Naive thymus-derived CD8-positive, alpha-beta T cell (primary cell): Measurements from ENCODE around the gene AEBP2. TPM values are rescaled to one million over a fixed set of nuclear protein-coding genes. Genes with fewer than 3 reads are reported as not detected.
"Not testable (repeated sequence)": the region's sequence is repeated elsewhere in the genome, so short reads cannot be mapped to it uniquely, and the experiment has no call there.

Experiments used
- ATAC-seq, 2 donors: fragments of 150-1000 bp; cut with Tn5 transposase in 1 of 2; sonication (Bioruptor Pico), chemical (Tn5 transposase) in 1 of 2; 1 replicate in 1 of 2; 2 replicates in 1 of 2; pipeline ENCODE4 v1.10.0; 2021; ENCODE audit warnings: mild to moderate bottlenecking in 2 of 2, moderate library complexity in 2 of 2
- POLR2A ChIA-PET: fragments of 350-600 bp; sonication (Branson Sonifier 250); formaldehyde crosslinking; loops from one replicate; lab custom pipeline; 2021; ENCODE audit warnings: antibody characterized with exemption; lab: Charles Lee
- DNase-seq, 10 donors: peaks; one replicate each; pipeline versions ENCODE4 v3.0.0 to v3.0.0-alpha.2; 2020 to 2022
- H3K27ac Mint-ChIP-seq, 10 donors: one replicate each; pipeline ENCODE4 v1.8.0; 2020 to 2022; ENCODE audit warnings: mild to moderate bottlenecking in 10 of 10, mixed read lengths in 10 of 10, moderate library complexity in 4 of 10, inconsistent platforms in 1 of 10
- H3K27me3 Mint-ChIP-seq, 5 donors: one replicate each; pipeline ENCODE4 v1.8.0; 2021 to 2022; ENCODE audit warnings: mixed read lengths in 5 of 5
- H3K36me3 Mint-ChIP-seq, 3 donors: one replicate each; pipeline ENCODE4 v1.8.0; 2020 to 2022; ENCODE audit warnings: mixed read lengths in 3 of 3, mild to moderate bottlenecking in 2 of 3, inconsistent platforms in 1 of 3
- H3K4me1 Mint-ChIP-seq, 4 donors: one replicate each; pipeline ENCODE4 v1.8.0; 2021 to 2022; ENCODE audit warnings: mixed read lengths in 4 of 4
- H3K4me3 Mint-ChIP-seq, 10 donors: one replicate each; pipeline ENCODE4 v1.8.0; 2020 to 2022; ENCODE audit warnings: mild to moderate bottlenecking in 10 of 10, mixed read lengths in 10 of 10, moderate library complexity in 6 of 10, inconsistent platforms in 1 of 10
- H3K9me3 Mint-ChIP-seq, 9 donors: one replicate each; pipeline ENCODE4 v1.8.0; 2020 to 2022; ENCODE audit warnings: mixed read lengths in 9 of 9, mild to moderate bottlenecking in 3 of 9, inconsistent platforms in 1 of 9, moderate library complexity in 1 of 9
- polyA plus RNA-seq, 3 donors: library from polyadenylated mRNA; unstranded; fragments of 300-500 nt; fragmentation: Illumina TruSeq; gene quantifications; one replicate each; pipeline ENCODE4 v1.2.3, GENCODE V29; 2021
- total RNA-seq, 8 experiments: library from RNA in 2 of 8; stranded (reverse) in 2 of 8; gene quantifications; one replicate each; pipeline ENCODE4 v1.2.3 and lab custom pipeline; 2021 to 2026

Gene AEBP2, protein sequence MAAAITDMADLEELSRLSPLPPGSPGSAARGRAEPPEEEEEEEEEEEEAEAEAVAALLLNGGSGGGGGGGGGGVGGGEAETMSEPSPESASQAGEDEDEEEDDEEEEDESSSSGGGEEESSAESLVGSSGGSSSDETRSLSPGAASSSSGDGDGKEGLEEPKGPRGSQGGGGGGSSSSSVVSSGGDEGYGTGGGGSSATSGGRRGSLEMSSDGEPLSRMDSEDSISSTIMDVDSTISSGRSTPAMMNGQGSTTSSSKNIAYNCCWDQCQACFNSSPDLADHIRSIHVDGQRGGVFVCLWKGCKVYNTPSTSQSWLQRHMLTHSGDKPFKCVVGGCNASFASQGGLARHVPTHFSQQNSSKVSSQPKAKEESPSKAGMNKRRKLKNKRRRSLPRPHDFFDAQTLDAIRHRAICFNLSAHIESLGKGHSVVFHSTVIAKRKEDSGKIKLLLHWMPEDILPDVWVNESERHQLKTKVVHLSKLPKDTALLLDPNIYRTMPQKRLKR
- total RNA-seq (10 to 100 TPM; 61.8 to 66.4 TPM), polyA plus RNA-seq (10 to 100 TPM in 2 of 3 donors, 1 to 10 TPM in 1; 8.5 to 15.5 (median 14.0) TPM), total RNA-seq (lab: John Stamatoyannopoulos, UW) (37.3 to 74.8 (median 54.3) reads per million in 6 experiments)

- Mint-ChIP-seq H3K27ac (peak within 1 kb of the TSS; percentile 92 to 99 (median 96)), H3K4me3 (peak within 1 kb of the TSS; percentile 97 to 100 (median 99)), H3K27me3 (no peaks in the 10 kb centered on the region), H3K36me3 (peaks cover 0 to 19% (median 3%) of the 10 kb centered on the region in 3 donors), H3K4me1 (peaks cover 15 to 53% (median 45%) of the 10 kb centered on the region in 4 donors), H3K9me3 (no peaks in the 10 kb centered on the region)
- DNase-seq (peak; percentile 85 to 97 (median 94)), ATAC-seq (peak; percentile 88)
- POLR2A ChIA-PET = interaction anchor here (0.6 to 2.2 kb wide), 5 partner anchors 13 to 310 kb away, joined by 3 to 9 read pairs (median 3); no protein-coding TSS in a partner anchor
Measured at GRCh38 chr12:19439059-19440018, at the start of gene AEBP2. Gene AEBP2 (plus strand): TSS chr12:19439492. CDS start chr12:19439700, 208 bp downstream.

- POLR2A ChIA-PET = no interaction called here
- no peak overlapping the region for H3K4me3 Mint-ChIP-seq
- ATAC-seq = no peak
Measured at GRCh38 chr12:19390051-19390598, 49.2 kb upstream of the AEBP2 start.

GRCh38 chr12:19392644-19393043 lies 46.6 kb upstream of the AEBP2 start:
- H3K27ac Mint-ChIP-seq, DNase-seq, POLR2A ChIA-PET, H3K36me3 Mint-ChIP-seq, ATAC-seq, H3K4me1 Mint-ChIP-seq, H3K4me3 Mint-ChIP-seq, H3K27me3 Mint-ChIP-seq, H3K9me3 Mint-ChIP-seq: not testable (repeated sequence)

More at GRCh38 chr12:19390051-19390598, 49.2 kb upstream of the AEBP2 start:
- Mint-ChIP-seq H3K9me3 (no peaks in the 10 kb centered on the region), H3K27me3 (no peaks in the 10 kb centered on the region), H3K27ac (no peak overlapping the region), H3K4me1 (peaks cover 0 to 3% (median 0%) of the 10 kb centered on the region in 4 donors), H3K36me3 (no peaks in the 10 kb centered on the region)
- no peak for DNase-seq

DNA sequence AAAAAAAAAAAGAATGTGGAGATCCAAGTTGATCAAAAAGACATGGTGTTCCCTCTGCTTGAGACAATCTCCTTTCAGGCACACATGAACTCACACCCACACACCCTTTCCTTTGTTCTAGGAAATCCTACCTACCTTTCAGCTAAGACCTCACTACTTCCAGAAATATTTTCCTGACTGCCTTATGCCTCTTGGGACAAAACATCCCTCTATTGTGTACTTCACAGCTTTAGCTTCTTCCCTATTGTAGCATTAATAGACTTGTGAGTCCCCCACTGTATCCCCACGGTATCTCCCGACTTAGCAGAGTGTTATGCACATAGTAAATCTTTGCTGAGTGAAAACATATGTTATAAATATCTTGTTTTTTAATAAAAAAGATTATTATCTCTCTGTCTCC lies 44.9 kb upstream of the AEBP2 start:
- Mint-ChIP-seq H3K27me3 (no peaks in the 10 kb centered on the region), H3K4me3 (no peak overlapping the region), H3K36me3 (no peaks in the 10 kb centered on the region), H3K4me1 (peaks cover 0 to 1% (median 0%) of the 10 kb centered on the region in 4 donors), H3K27ac (no peak overlapping the region), H3K9me3 (no peaks in the 10 kb centered on the region)
- ATAC-seq (no peak), DNase-seq (no peak)
- POLR2A ChIA-PET = no interaction called here

- no peaks in the 10 kb centered on the region for H3K36me3 Mint-ChIP-seq
- DNase-seq (no peak), ATAC-seq (no peak)
- POLR2A ChIA-PET = interaction anchor here (0.6 kb wide), 1 partner anchor 101 kb away, joined by 3 read pairs; no protein-coding TSS in a partner anchor
- H3K27ac Mint-ChIP-seq = no peak overlapping the region
- H3K27me3 Mint-ChIP-seq = no peaks in the 10 kb centered on the region
- H3K4me3 Mint-ChIP-seq = no peak overlapping the region
- no peaks in the 10 kb centered on the region for H3K9me3 Mint-ChIP-seq
- peaks cover 1 to 5% (median 3%) of the 10 kb centered on the region in 4 donors for H3K4me1 Mint-ChIP-seq
Measured at GRCh38 chr12:19397534-19397933, 41.8 kb upstream of the AEBP2 start.

DNA sequence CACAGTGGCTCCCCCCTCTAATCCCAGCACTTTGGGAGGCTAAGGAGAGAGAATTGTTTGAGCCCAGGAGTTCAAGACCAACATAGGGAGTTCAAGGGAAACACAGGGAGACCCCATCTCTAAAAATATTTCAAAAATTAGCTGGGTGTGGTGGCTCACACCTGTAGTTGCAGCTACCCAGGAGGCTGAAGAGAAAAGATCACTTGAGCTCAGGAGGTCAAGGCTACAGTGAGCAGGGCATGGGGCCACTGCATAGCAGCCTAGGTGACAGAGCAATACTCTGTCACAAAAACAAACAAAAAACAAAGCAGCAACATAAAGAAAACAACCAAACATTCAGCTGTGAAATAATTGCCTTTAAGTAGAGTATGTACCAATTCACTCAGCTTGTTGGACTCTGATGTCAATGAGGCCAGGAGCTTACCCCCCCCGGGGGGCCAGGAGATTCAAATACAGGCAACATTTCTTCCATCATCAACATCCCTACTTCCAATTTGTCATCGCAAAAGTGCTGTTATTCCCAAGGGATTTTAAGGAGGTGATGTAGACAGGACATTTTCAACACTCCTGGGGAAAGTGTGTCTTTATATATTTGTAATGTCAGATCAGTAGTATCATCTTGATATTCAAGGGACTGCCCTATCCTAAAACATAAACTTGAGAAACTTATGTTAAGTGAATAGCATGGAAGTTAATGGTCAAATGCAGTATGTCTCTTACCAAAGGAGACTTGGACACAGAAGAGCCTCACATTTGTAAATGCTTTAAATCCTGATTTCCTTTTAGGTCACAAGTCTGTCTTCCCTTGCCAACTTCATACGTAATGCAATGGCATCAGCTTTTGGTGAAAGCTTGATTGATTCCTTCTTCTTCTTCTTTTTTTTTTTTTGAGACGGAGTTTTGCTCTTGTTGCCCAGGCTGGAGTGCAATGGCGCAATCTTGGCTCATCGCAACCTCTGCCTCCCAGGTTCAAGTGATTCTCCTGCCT lies 40.6 kb upstream of the AEBP2 start:
- POLR2A ChIA-PET = no interaction called here
- ATAC-seq (no peak), DNase-seq (no peak)
- no peaks in the 10 kb centered on the region for H3K36me3 Mint-ChIP-seq
- H3K27me3 Mint-ChIP-seq = no peaks in the 10 kb centered on the region
- peak overlapping the region in 2 of 10 donors; percentile 18 to 29 for H3K27ac Mint-ChIP-seq
- peaks cover 4 to 13% (median 10%) of the 10 kb centered on the region in 4 donors for H3K4me1 Mint-ChIP-seq
- H3K4me3 Mint-ChIP-seq = no peak overlapping the region
- peaks cover 0 to 6% (median 0%) of the 10 kb centered on the region in 9 donors for H3K9me3 Mint-ChIP-seq

GRCh38 chr12:19400649-19401285 lies 38.5 kb upstream of the AEBP2 start:
- Mint-ChIP-seq H3K36me3 (peaks cover 0 to 11% (median 6%) of the 10 kb centered on the region in 3 donors), H3K4me1 (peaks cover 7 to 29% (median 20%) of the 10 kb centered on the region in 4 donors), H3K27ac (peak overlapping the region in 1 of 10 donors; percentile 47), H3K9me3 (peaks cover 0 to 11% (median 7%) of the 10 kb centered on the region in 9 donors)
- POLR2A ChIA-PET, H3K4me3 Mint-ChIP-seq, ATAC-seq, DNase-seq, H3K27me3 Mint-ChIP-seq: not testable (repeated sequence)

DNA sequence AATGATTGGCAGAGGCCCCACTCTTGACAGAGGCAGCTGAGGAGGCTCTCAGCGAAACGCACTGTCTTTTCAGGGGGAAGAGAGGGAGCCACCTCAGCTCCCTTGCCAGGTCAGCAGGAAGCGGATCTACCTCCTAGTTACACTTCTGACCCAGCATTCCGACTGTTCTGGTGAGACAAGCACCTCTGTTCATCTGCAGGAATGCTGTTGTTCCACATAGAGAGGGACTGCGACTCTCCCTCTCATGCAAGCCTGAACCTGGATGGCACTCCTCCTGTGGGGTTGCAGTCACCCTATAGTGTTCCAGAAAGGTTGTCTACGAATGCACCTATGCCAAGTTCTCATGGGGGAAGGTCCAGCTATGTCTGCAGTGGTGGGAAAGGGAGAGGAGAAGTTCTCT lies 37.1 kb upstream of the AEBP2 start:
- H3K27me3 Mint-ChIP-seq = no peaks in the 10 kb centered on the region
- H3K4me1 Mint-ChIP-seq = peaks cover 7 to 30% (median 21%) of the 10 kb centered on the region in 4 donors
- peak overlapping the region in 3 of 10 donors; percentile 37 to 52 (median 52) for H3K27ac Mint-ChIP-seq
- peak overlapping the region in 1 of 10 donors; percentile 59 for H3K4me3 Mint-ChIP-seq
- POLR2A ChIA-PET = no interaction called here
- ATAC-seq (no peak), DNase-seq (no peak)
- H3K36me3 Mint-ChIP-seq = peaks cover 0 to 11% (median 6%) of the 10 kb centered on the region in 3 donors
- H3K9me3 Mint-ChIP-seq = peaks cover 0 to 15% (median 7%) of the 10 kb centered on the region in 9 donors

DNA sequence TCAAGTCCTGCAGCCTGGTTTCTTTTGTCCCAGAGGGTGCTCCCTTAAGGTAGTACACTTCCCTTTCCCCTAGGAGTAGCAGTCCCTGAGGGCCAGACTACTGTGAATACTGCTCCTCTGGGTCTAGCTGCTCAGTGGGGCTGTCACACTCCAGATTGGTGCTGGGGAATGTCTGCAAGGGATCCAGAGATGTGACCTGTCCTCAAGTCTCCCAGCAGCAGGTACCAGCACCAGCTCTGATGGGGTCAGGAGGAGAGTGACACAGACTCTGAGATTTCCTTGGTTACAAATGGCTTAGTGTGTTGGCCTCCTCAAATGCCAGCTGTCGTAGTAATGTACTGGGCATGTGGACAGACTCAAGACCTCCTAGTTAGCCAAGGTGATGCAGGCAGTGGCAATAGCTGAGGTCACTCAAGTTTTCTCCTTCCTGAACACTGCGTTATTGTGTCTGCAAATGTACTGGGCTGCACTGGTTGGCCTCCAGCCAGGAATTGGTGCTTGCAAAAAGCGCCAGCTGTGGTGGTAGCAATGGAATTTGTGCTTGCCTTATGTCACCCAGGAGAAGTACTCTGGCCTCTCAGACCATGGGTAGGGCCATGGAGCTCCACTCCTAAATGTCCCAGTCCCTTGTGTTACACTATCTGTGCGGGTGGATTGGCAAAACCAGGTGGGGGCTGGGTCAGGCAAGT lies 36.4 kb upstream of the AEBP2 start:
- Mint-ChIP-seq H3K36me3 (peaks cover 0 to 11% (median 6%) of the 10 kb centered on the region in 3 donors), H3K27me3 (no peaks in the 10 kb centered on the region), H3K4me3 (peak overlapping the region in 1 of 10 donors; percentile 33), H3K9me3 (peaks cover 0 to 15% (median 7%) of the 10 kb centered on the region in 9 donors), H3K4me1 (peaks cover 7 to 30% (median 21%) of the 10 kb centered on the region in 4 donors), H3K27ac (peak overlapping the region in 5 of 10 donors; percentile 12 to 66 (median 41))
- POLR2A ChIA-PET = interaction anchor here (1.5 kb wide), 1 partner anchor 37 kb away, joined by 9 read pairs; the partner anchor contains the start of gene AEBP2
- no peak for ATAC-seq
- DNase-seq = no peak
